ENCODE data around the gene PROX1.

PROX1 gene

GRCh38 chr1:214039394-214040018, 51.7 kb downstream of the PROX1 start:
- no peak for ATAC-seq
- Mint-ChIP-seq H3K9me3 (no peaks in the 10 kb centered on the region), H3K36me3 (ENCODE audit: low read depth) (no peaks in the 10 kb centered on the region), H3K27me3 (peaks cover 11% of the 10 kb centered on the region), H3K4me3 (no peak overlapping the region), H3K4me1 (no peaks in the 10 kb centered on the region), H3K27ac (no peak overlapping the region)
- no peak for DNase-seq

GRCh38 chr1:214043167-214043566, 55.4 kb downstream of the PROX1 start:
- H3K36me3 Mint-ChIP-seq (ENCODE audit: low read depth) = no peaks in the 10 kb centered on the region
- peaks cover 4% of the 10 kb centered on the region for H3K9me3 Mint-ChIP-seq
- H3K4me1 Mint-ChIP-seq = no peaks in the 10 kb centered on the region
- DNase-seq (no peak), ATAC-seq (no peak)
- H3K4me3 Mint-ChIP-seq = no peak overlapping the region
- no peak overlapping the region for H3K27ac Mint-ChIP-seq
- peaks cover 6% of the 10 kb centered on the region for H3K27me3 Mint-ChIP-seq

- no peaks in the 10 kb centered on the region for H3K4me1 Mint-ChIP-seq
- no peak overlapping the region for H3K27ac Mint-ChIP-seq
- ATAC-seq (no peak), DNase-seq (no peak)
- H3K4me3 Mint-ChIP-seq = no peak overlapping the region
- peaks cover 4% of the 10 kb centered on the region for H3K9me3 Mint-ChIP-seq
- H3K36me3 Mint-ChIP-seq (ENCODE audit: low read depth) = no peaks in the 10 kb centered on the region
- peaks cover 6% of the 10 kb centered on the region for H3K27me3 Mint-ChIP-seq
Observed at GRCh38 chr1:214044438-214045214, 56.9 kb downstream of the PROX1 start.

GRCh38 chr1:214050513-214051401, 63.0 kb downstream of the PROX1 start:
- Mint-ChIP-seq H3K4me1 (no peaks in the 10 kb centered on the region), H3K9me3 (peaks cover 4% of the 10 kb centered on the region), H3K27ac (no peak overlapping the region), H3K36me3 (ENCODE audit: low read depth) (no peaks in the 10 kb centered on the region), H3K4me3 (no peak overlapping the region), H3K27me3 (no peaks in the 10 kb centered on the region)
- ATAC-seq (no peak), DNase-seq (no peak)

GRCh38 chr1:214051786-214052185, 64.0 kb downstream of the PROX1 start:
- DNase-seq = no peak
- Mint-ChIP-seq H3K4me1 (no peaks in the 10 kb centered on the region), H3K4me3 (no peak overlapping the region), H3K36me3 (ENCODE audit: low read depth) (no peaks in the 10 kb centered on the region), H3K9me3 (peaks cover 4% of the 10 kb centered on the region), H3K27ac (no peak overlapping the region), H3K27me3 (no peaks in the 10 kb centered on the region)
- no peak for ATAC-seq

GRCh38 chr1:214058076-214058475, 70.3 kb downstream of the PROX1 start:
- H3K4me1 Mint-ChIP-seq = no peaks in the 10 kb centered on the region
- no peak overlapping the region for H3K4me3 Mint-ChIP-seq
- H3K36me3 Mint-ChIP-seq (ENCODE audit: low read depth) = no peaks in the 10 kb centered on the region
- H3K9me3 Mint-ChIP-seq = no peaks in the 10 kb centered on the region
- ATAC-seq (no peak), DNase-seq (no peak)
- no peaks in the 10 kb centered on the region for H3K27me3 Mint-ChIP-seq
- H3K27ac Mint-ChIP-seq = no peak overlapping the region

- DNase-seq (no peak), ATAC-seq (no peak)
- no peaks in the 10 kb centered on the region for H3K36me3 Mint-ChIP-seq (ENCODE audit: low read depth)
- no peaks in the 10 kb centered on the region for H3K4me1 Mint-ChIP-seq
- H3K27me3 Mint-ChIP-seq = no peaks in the 10 kb centered on the region
- no peak overlapping the region for H3K4me3 Mint-ChIP-seq
- no peak overlapping the region for H3K27ac Mint-ChIP-seq
- H3K9me3 Mint-ChIP-seq = no peaks in the 10 kb centered on the region
Observed at GRCh38 chr1:214066190-214066589, 78.4 kb downstream of the PROX1 start.

GRCh38 chr1:214066936-214067335, 79.2 kb downstream of the PROX1 start:
- Mint-ChIP-seq H3K27me3 (no peaks in the 10 kb centered on the region), H3K27ac (no peak overlapping the region), H3K9me3 (no peaks in the 10 kb centered on the region), H3K36me3 (ENCODE audit: low read depth) (no peaks in the 10 kb centered on the region), H3K4me1 (no peaks in the 10 kb centered on the region), H3K4me3 (no peak overlapping the region)
- ATAC-seq = no peak
- no peak for DNase-seq

GRCh38 chr1:214067397-214067796, 79.6 kb downstream of the PROX1 start:
- DNase-seq (no peak), ATAC-seq (no peak)
- H3K27ac Mint-ChIP-seq = no peak overlapping the region
- H3K36me3 Mint-ChIP-seq (ENCODE audit: low read depth) = no peaks in the 10 kb centered on the region
- H3K4me1 Mint-ChIP-seq = no peaks in the 10 kb centered on the region
- no peaks in the 10 kb centered on the region for H3K9me3 Mint-ChIP-seq
- no peaks in the 10 kb centered on the region for H3K27me3 Mint-ChIP-seq
- H3K4me3 Mint-ChIP-seq = no peak overlapping the region

GRCh38 chr1:214067853-214068703, 80.3 kb downstream of the PROX1 start:
- Mint-ChIP-seq H3K36me3 (ENCODE audit: low read depth) (no peaks in the 10 kb centered on the region), H3K27me3 (peaks cover 2% of the 10 kb centered on the region), H3K4me3 (no peak overlapping the region), H3K27ac (no peak overlapping the region), H3K4me1 (no peaks in the 10 kb centered on the region), H3K9me3 (no peaks in the 10 kb centered on the region)
- ATAC-seq (no peak), DNase-seq (no peak)

- Mint-ChIP-seq H3K27me3 (peaks cover 2% of the 10 kb centered on the region), H3K4me3 (no peak overlapping the region), H3K36me3 (ENCODE audit: low read depth) (no peaks in the 10 kb centered on the region), H3K4me1 (no peaks in the 10 kb centered on the region), H3K27ac (no peak overlapping the region), H3K9me3 (no peaks in the 10 kb centered on the region)
- ATAC-seq (no peak), DNase-seq (no peak)
Observed at GRCh38 chr1:214068979-214069378, 81.2 kb downstream of the PROX1 start.

GRCh38 chr1:214071469-214071868, 83.7 kb downstream of the PROX1 start:
- DNase-seq = no peak
- Mint-ChIP-seq H3K4me3 (no peak overlapping the region), H3K36me3 (ENCODE audit: low read depth) (no peaks in the 10 kb centered on the region), H3K9me3 (no peaks in the 10 kb centered on the region), H3K27ac (no peak overlapping the region), H3K4me1 (no peaks in the 10 kb centered on the region), H3K27me3 (peaks cover 3% of the 10 kb centered on the region)
- ATAC-seq = no peak

GRCh38 chr1:214072426-214073157, 84.8 kb downstream of the PROX1 start:
- Mint-ChIP-seq H3K4me1 (no peaks in the 10 kb centered on the region), H3K9me3 (no peaks in the 10 kb centered on the region)
- DNase-seq = no peak

More at GRCh38 chr1:214072426-214073157, 84.8 kb downstream of the PROX1 start:
- Mint-ChIP-seq H3K36me3 (ENCODE audit: low read depth) (no peaks in the 10 kb centered on the region), H3K27me3 (peaks cover 3% of the 10 kb centered on the region), H3K27ac (no peak overlapping the region), H3K4me3 (no peak overlapping the region)
- no peak for ATAC-seq
